Lung (tissue), 12 donors: ENCODE data around the gene SLC6A6. TPM values are rescaled to one million over a fixed set of nuclear protein-coding genes. Genes with fewer than 3 reads are reported as not detected.

Source experiments
- ATAC-seq: fragments of 200-7000 bp; cut with Tn5 transposase; one replicate; pipeline ENCODE4 v1.9.1; 2020; ENCODE audit warnings: moderate number of reproducible peaks; ENCODE audit not compliant: insufficient read depth, low FRiP score
- DNase-seq, 3 donors: peaks; one replicate each; pipeline ENCODE4 v3.0.0-alpha.2; 2013 to 2017
- H3K27ac ChIP-seq, 2 donors: one replicate each; pipeline ENCODE4 v1.5.1; 2013; ENCODE audit warnings: mild to moderate bottlenecking in 2 of 2, moderate library complexity in 2 of 2, control low read depth in 1 of 2, inconsistent platforms in 1 of 2, low read depth in 1 of 2, low read length in 1 of 2
- H3K27me3 ChIP-seq, 3 donors: one replicate each; pipeline ENCODE4 v1.5.1; 2013; ENCODE audit warnings: low read length in 2 of 3; ENCODE audit not compliant: control insufficient read depth in 3 of 3, insufficient read depth in 3 of 3
- H3K36me3 ChIP-seq, 4 donors: one replicate each; pipeline ENCODE4 v1.5.1; 2013; ENCODE audit warnings: low read length in 4 of 4, mild to moderate bottlenecking in 1 of 4, moderate library complexity in 1 of 4; ENCODE audit not compliant: control insufficient read depth in 4 of 4, insufficient read depth in 4 of 4
- H3K4me1 ChIP-seq, 5 donors: one replicate each; pipeline ENCODE4 v1.5.1; 2013; ENCODE audit warnings: low read length in 5 of 5, mild to moderate bottlenecking in 2 of 5, moderate library complexity in 1 of 5; ENCODE audit not compliant: control insufficient read depth in 5 of 5, insufficient read depth in 5 of 5
- H3K4me3 ChIP-seq: one replicate; pipeline ENCODE4 v1.5.1; 2013; ENCODE audit warnings: mild to moderate bottlenecking, control low read depth, moderate library complexity
- H3K9ac ChIP-seq, 2 donors: one replicate each; pipeline ENCODE4 v1.5.1; 2013; ENCODE audit warnings: low read length in 2 of 2, control low read depth in 1 of 2; ENCODE audit not compliant: insufficient read depth in 1 of 2
- H3K9me3 ChIP-seq, 4 donors: one replicate each; pipeline ENCODE4 v1.5.1; 2013; ENCODE audit warnings: low read length in 3 of 4, mild to moderate bottlenecking in 1 of 4, moderate library complexity in 1 of 4; ENCODE audit not compliant: control insufficient read depth in 4 of 4, insufficient read depth in 3 of 4
- WGBS, 2 donors: extraction: QIAGEN DNeasy Blood & Tissue Kit; methylation state at CpG; one replicate each; pipeline ENCODE4 v1.1.7; 2013; 5-methylcytosine and 5-hydroxymethylcytosine counted together
- polyA plus RNA-seq, 2 donors: library from polyadenylated mRNA; stranded (reverse); fragments of 200-250 nt; gene quantifications; one replicate each; pipeline ENCODE4 v1.2.1, GENCODE V29; 2013
- total RNA-seq, 2 donors: library from RNA; depleted of rRNA in 1 of 2; stranded (reverse); fragments of >200 nt in 1 of 2; gene quantifications; one replicate each; pipeline ENCODE4 v1.2.1, GENCODE V29; 2014 to 2021
- TF ChIP-seq, protein P1 (sequence below): IDR thresholded peaks from 2 replicates; pipeline ENCODE4 v1.5.1; 2012; ENCODE audit warnings: mild to moderate bottlenecking; ENCODE audit errors: control extremely low read depth, extremely low read depth
- donor health status: control.
- donor health status: control.
- donor health status: Bipolar disorder and iron deficiency.
- donor health status: healthy.
- donor health status: DM: yes; HTN: yes; CAD: no.

The SLC6A6 gene
- total and polyA plus RNA-seq, 4 donors: 16.1 to 96.3 (median 57.4) TPM

DNA sequence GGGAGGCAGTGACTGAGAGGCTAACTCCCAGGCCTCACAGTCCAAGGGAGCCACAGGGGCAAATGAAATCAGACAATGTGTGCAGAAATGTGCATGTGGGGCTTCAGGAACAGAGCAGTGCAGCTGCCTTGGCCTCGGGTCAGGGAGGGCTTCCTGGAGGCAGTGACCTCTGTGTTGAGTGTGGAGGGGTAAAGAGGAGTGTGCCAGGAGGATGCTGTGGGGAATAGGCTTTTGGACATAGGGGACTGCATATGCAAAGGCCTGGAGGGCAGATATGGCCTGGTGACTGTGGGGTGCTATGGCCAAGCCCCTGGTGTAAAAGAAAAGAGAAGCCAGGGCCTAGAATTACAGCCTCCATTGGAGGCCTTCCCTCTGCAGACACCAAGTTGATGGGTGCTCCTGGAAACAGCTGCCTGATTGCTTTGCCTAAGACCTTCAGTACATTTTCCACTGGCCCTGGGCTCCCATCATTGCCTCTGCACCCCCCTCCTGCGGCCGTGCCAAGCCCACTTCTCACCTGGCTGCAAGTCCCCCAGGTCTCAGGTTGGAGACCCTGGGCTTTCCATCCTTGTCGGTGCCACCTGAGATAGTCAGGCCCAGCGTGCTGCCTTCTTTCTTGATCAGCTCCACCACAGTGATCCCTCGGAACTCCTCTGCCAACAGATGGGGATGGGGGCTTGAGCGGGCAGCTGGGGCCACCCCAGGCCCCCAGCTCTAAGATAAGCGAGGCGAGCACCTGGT is 122.7 kb downstream of the SLC6A6 start:
- H3K27me3 ChIP-seq: no peaks in the 10 kb centered on the region
- H3K4me3 ChIP-seq: no peak overlapping the region
- TF ChIP-seq, protein P1, sequence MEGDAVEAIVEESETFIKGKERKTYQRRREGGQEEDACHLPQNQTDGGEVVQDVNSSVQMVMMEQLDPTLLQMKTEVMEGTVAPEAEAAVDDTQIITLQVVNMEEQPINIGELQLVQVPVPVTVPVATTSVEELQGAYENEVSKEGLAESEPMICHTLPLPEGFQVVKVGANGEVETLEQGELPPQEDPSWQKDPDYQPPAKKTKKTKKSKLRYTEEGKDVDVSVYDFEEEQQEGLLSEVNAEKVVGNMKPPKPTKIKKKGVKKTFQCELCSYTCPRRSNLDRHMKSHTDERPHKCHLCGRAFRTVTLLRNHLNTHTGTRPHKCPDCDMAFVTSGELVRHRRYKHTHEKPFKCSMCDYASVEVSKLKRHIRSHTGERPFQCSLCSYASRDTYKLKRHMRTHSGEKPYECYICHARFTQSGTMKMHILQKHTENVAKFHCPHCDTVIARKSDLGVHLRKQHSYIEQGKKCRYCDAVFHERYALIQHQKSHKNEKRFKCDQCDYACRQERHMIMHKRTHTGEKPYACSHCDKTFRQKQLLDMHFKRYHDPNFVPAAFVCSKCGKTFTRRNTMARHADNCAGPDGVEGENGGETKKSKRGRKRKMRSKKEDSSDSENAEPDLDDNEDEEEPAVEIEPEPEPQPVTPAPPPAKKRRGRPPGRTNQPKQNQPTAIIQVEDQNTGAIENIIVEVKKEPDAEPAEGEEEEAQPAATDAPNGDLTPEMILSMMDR: no peak
- peak overlapping the region in 1 of 2 donors; percentile 85 for H3K27ac ChIP-seq
- no peaks in the 10 kb centered on the region for H3K36me3 ChIP-seq
- ATAC-seq: no peak
- peak in 1 of 3 donors; percentile 10 for DNase-seq
- no peak overlapping the region for H3K9ac ChIP-seq
- peaks cover 0 to 3% (median 0%) of the 10 kb centered on the region in 5 donors for H3K4me1 ChIP-seq
- peaks cover 0 to under 1% (median 0%) of the 10 kb centered on the region in 4 donors for H3K9me3 ChIP-seq
- 86 to 90% methylated on average over 9 of the region's 9 CpGs for WGBS, 2 donors

GRCh38 chr3:14525685-14526631 is 123.6 kb downstream of the SLC6A6 start:
- H3K9me3 ChIP-seq: peaks cover 0 to 1% (median 0%) of the 10 kb centered on the region in 4 donors
- H3K9ac ChIP-seq: no peak overlapping the region
- no peaks in the 10 kb centered on the region for H3K27me3 ChIP-seq
- no peak for DNase-seq
- TF ChIP-seq, protein P1: no peak
- no peaks in the 10 kb centered on the region for H3K36me3 ChIP-seq
- H3K27ac ChIP-seq: peak overlapping the region in 1 of 2 donors; percentile 85
- peak; percentile 36 for ATAC-seq
- 61 to 76% methylated on average over 17 of the region's 17 CpGs for WGBS, 2 donors
- no peak overlapping the region for H3K4me3 ChIP-seq
- H3K4me1 ChIP-seq: peaks cover 0 to 3% (median 0%) of the 10 kb centered on the region in 5 donors

DNA sequence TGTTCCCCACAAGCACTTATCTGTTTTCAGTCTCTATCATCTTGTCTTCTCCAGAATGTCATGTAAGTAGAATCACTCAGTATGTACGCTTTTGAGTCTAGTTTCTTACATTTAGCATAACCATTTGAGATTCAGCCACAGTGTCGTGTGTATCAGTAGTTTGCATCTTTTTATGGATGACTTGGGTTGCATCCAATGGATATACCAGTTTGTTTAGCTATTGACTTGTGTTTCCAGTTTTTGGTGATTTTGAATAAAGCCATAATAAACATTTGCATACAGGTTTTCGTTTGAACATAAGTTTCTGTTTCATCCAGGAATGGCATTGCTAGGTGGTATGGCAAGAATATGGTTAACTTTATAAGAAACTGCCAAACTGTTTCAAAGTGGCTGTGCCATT is 125.7 kb downstream of the SLC6A6 start:
- no peaks in the 10 kb centered on the region for H3K27me3 ChIP-seq
- ATAC-seq (no peak), DNase-seq (no peak)
- peaks cover 0 to 1% (median 0%) of the 10 kb centered on the region in 4 donors for H3K9me3 ChIP-seq
- no peak overlapping the region for H3K27ac ChIP-seq
- no peaks in the 10 kb centered on the region for H3K36me3 ChIP-seq
- peaks cover 0 to 5% (median 2%) of the 10 kb centered on the region in 5 donors for H3K4me1 ChIP-seq
- TF ChIP-seq, protein P1: no peak
- no peak overlapping the region for H3K9ac ChIP-seq
- no peak overlapping the region for H3K4me3 ChIP-seq
- WGBS, 2 donors: 74 to 87% methylated on average over 3 of the region's 3 CpGs
